Hepatocyte (in vitro differentiated cells): Measurements from ENCODE around the gene JOSD2.

Source experiments
- EZH2 ChIP-seq: fragments of 200-600 bp; sonication (generic); IDR thresholded peaks from 2 replicates; pipeline ENCODE4 v1.6.1; 2016; ENCODE audit warnings: antibody characterized with exemption, mild to moderate bottlenecking, borderline replicate concordance
- TF ChIP-seq, protein P1 (sequence below): fragments of 200-600 bp; sonication (generic); IDR thresholded peaks from 2 replicates; pipeline ENCODE4 v1.5.1; 2016; ENCODE audit warnings: antibody characterized with exemption, mild to moderate bottlenecking; ENCODE audit not compliant: poor library complexity

DNA sequence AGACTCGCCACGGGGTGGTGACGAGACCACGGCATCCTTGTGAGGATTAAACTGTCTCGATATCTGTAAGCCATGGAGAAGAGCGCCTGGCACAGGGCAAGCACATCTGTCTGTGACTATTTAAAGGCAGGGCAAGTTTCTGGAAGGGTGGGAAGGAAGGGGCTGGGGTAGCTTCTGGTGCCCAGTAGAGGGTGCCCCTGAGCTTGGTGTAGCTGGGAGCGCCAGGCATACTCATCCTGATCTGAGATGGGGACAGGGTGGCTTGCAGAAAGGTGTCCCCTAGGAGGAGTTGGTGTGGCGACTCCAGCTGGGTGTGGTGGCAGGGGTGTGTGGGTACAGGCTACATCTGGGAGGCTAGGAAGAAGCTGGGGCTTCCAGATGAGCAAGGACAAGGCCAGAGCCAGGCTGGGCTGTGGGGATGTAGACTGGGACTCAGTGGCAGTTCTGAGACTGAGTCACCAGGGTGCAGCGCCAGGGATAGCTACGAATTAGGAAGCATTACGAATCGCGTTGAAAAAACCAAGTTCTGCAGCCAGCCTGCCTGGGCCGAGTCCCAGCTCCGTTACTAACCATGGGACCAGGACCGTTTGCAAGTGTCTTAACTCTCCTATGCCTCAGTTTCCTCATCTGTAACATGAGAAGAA is 25.8 kb upstream of the JOSD2 start:
- TF ChIP-seq EZH2, result no peak
- TF ChIP-seq, protein P1, sequence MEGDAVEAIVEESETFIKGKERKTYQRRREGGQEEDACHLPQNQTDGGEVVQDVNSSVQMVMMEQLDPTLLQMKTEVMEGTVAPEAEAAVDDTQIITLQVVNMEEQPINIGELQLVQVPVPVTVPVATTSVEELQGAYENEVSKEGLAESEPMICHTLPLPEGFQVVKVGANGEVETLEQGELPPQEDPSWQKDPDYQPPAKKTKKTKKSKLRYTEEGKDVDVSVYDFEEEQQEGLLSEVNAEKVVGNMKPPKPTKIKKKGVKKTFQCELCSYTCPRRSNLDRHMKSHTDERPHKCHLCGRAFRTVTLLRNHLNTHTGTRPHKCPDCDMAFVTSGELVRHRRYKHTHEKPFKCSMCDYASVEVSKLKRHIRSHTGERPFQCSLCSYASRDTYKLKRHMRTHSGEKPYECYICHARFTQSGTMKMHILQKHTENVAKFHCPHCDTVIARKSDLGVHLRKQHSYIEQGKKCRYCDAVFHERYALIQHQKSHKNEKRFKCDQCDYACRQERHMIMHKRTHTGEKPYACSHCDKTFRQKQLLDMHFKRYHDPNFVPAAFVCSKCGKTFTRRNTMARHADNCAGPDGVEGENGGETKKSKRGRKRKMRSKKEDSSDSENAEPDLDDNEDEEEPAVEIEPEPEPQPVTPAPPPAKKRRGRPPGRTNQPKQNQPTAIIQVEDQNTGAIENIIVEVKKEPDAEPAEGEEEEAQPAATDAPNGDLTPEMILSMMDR, result no peak
